ENCODE measurements around the gene TENT4A. TPM values are rescaled to one million over a fixed set of nuclear protein-coding genes. Genes with fewer than 3 reads are reported as not detected.

Gene TENT4A
- total and polyA plus RNA-seq, 2 of the 13 experiments (the other 11 are each of a cell fraction or from before 2014, with no cell fraction given): 6.3 to 13.3 TPM

GRCh38 chr5:6703806-6704205 is 9.4 kb upstream of the TENT4A start (continued):
- TF ChIP-seq KIAA2018 (CRISPR knock-in tag; IDR thresholded peaks at IDR 0.05; ENCODE audit: borderline replicate concordance) (no peak), NFE2 (CRISPR knock-in tag; IDR thresholded peaks at IDR 0.05) (no peak)

- no TSS peak for BruUV-seq (replicated peaks)
- in situ Hi-C loops (cut with HindIII; ENCODE audit: extremely low pct_ligation_motif_present, low pct_unique_long_range_greater_than_20kb): no loop called here
- no peak overlapping the region for H3K27ac ChIP-seq (ENCODE audit: extremely low read length, insufficient read depth, low read length)
- peaks cover 4% of the 10 kb centered on the region for H3K4me1 ChIP-seq (ENCODE audit: insufficient read depth, low read length)
- no peak overlapping the region for H3K4me3 ChIP-seq (replicated peaks in 1 of 3; ENCODE audit: insufficient read depth in 1 of 3, low read depth in 2 of 3, low read length in 3 of 3)
- peaks cover 0 to 41% of the 10 kb centered on the region in 2 experiments; a peak in 4 of 5 replicates for H3K27me3 ChIP-seq (ENCODE audit: control insufficient read depth in 1 of 2, insufficient read depth in 2 of 2, low read length in 2 of 2)
- no peak for DNase-seq (ENCODE audit: low spot score)
- H3K9ac ChIP-seq (ENCODE audit: insufficient read depth, low read depth, low read length): no peak overlapping the region
- H3K9me3 ChIP-seq (ENCODE audit: low read length): no peaks in the 10 kb centered on the region
- no peaks in the 10 kb centered on the region for H3K79me2 ChIP-seq (ENCODE audit: insufficient read depth, low read length)
- no peak for FAIRE-seq
- no peak overlapping the region for H3K4me2 ChIP-seq (ENCODE audit: low read depth, low read length)
- H2AFZ ChIP-seq (ENCODE audit: low read length): no peak overlapping the region
- H3K36me3 ChIP-seq (replicated peaks in 1 of 2; ENCODE audit: control insufficient read depth in 1 of 2, insufficient read depth in 2 of 2, low read length in 2 of 2): no peaks in the 10 kb centered on the region
- intact Hi-C loops (cut with micrococcal nuclease; ENCODE audit: unreplicated experiment): no loop called here
- ChIA-PET POLR2A (no interaction called here), CTCF (ENCODE audit: low intra/inter-chr PET ratio, low total read pairs) (no interaction called here)
- 48% methylated on average over 9 of the region's 11 CpGs for WGBS (ENCODE audit: low lambda C conversion rate)
- H4K20me1 ChIP-seq (ENCODE audit: insufficient read depth, low read length): no peaks in the 10 kb centered on the region
- ATAC-seq: no peak
- no peak for TF ChIP-seq ZNF317 (CRISPR knock-in tag; IDR thresholded peaks at IDR 0.05)
- no peak for TF ChIP-seq ZNF30 (CRISPR knock-in tag; IDR thresholded peaks at IDR 0.05)
- no peak for TF ChIP-seq ESRRA (CRISPR knock-in tag; IDR thresholded peaks at IDR 0.05; ENCODE audit: low read depth)
- TF ChIP-seq DBP (CRISPR knock-in tag; IDR thresholded peaks at IDR 0.05; ENCODE audit: not compliant biosample characterization): no peak
- no peak for TF ChIP-seq GPBP1L1 (CRISPR knock-in tag; IDR thresholded peaks at IDR 0.05)
- no peak for TF ChIP-seq BATF2 (CRISPR knock-in tag; IDR thresholded peaks at IDR 0.05)
- no peak for TF ChIP-seq TMF1 (CRISPR knock-in tag; IDR thresholded peaks at IDR 0.05; ENCODE audit: low read depth)
- TF ChIP-seq PHF21A (CRISPR knock-in tag; IDR thresholded peaks at IDR 0.05): no peak
- no peak for TF ChIP-seq HES4 (CRISPR knock-in tag; IDR thresholded peaks at IDR 0.05; ENCODE audit: borderline replicate concordance)
- no peak for TF ChIP-seq ZSCAN20 (CRISPR knock-in tag; IDR thresholded peaks at IDR 0.05; ENCODE audit: borderline replicate concordance)
- TF ChIP-seq ZNF331 (CRISPR knock-in tag; IDR thresholded peaks at IDR 0.05): no peak
These were observed 8.8 kb upstream of the TENT4A start for GRCh38 chr5:6704361-6704851.

Measured in HepG2 (cell line).